ENCODE data around the gene UVSSA.
"Not testable (repeated sequence)": the region's sequence is repeated elsewhere in the genome, so short reads cannot be mapped to it uniquely, and the experiment has no call there.

The UVSSA gene

GRCh38 chr4:1366371-1367229, 19.6 kb downstream of the UVSSA start:
- no peak for DNase-seq

- no peak for DNase-seq
These were observed 20.4 kb downstream of the UVSSA start for GRCh38 chr4:1367230-1367935.

GRCh38 chr4:1367936-1368289, 20.9 kb downstream of the UVSSA start:
- DNase-seq: no peak

GRCh38 chr4:1368421-1369090, 21.5 kb downstream of the UVSSA start:
- DNase-seq: no peak

GRCh38 chr4:1369091-1369450, 22.1 kb downstream of the UVSSA start:
- DNase-seq: no peak

- DNase-seq: no peak
These were observed 22.6 kb downstream of the UVSSA start for GRCh38 chr4:1369479-1370079.

GRCh38 chr4:1370321-1371124, 23.5 kb downstream of the UVSSA start:
- no peak for DNase-seq

GRCh38 chr4:1371176-1372165, 24.5 kb downstream of the UVSSA start:
- no peak for DNase-seq

GRCh38 chr4:1372576-1372975, 25.6 kb downstream of the UVSSA start:
- DNase-seq: not testable (repeated sequence)

GRCh38 chr4:1373892-1374705, 27.1 kb downstream of the UVSSA start:
- no peak for DNase-seq

- DNase-seq: no peak
These were observed 27.7 kb downstream of the UVSSA start for GRCh38 chr4:1374706-1375045.

- no peak for DNase-seq
These were observed 28.2 kb downstream of the UVSSA start for GRCh38 chr4:1375051-1375721.

- DNase-seq: no peak
These were observed 28.8 kb downstream of the UVSSA start for GRCh38 chr4:1375761-1376322.

GRCh38 chr4:1376391-1376840, 29.4 kb downstream of the UVSSA start:
- DNase-seq: no peak

- no peak for DNase-seq
These were observed 30.0 kb downstream of the UVSSA start for GRCh38 chr4:1376841-1377605.

- DNase-seq: no peak
These were observed 30.7 kb downstream of the UVSSA start for GRCh38 chr4:1377606-1378261.

- no peak for DNase-seq
These were observed 31.7 kb downstream of the UVSSA start for GRCh38 chr4:1378559-1379231.

Measured in stimulated activated CD8-positive, alpha-beta memory T cell treated with anti-CD3 and anti-CD28 coated beads, Interleukin-4, amount 100 ng/mL, for 48 hours (primary cell).